GM19463 (cell line): ENCODE data around the gene SMPD2.
A peak's percentile ranks its signal among the peaks of the same experiment; 100 is the strongest.

Experiments
- ATAC-seq: cut with Tn5 transposase; IDR thresholded peaks from one replicate; pipeline ENCODE4 v1.9.1; 2021; ENCODE audit warnings: mild to moderate bottlenecking, moderate library complexity; ENCODE audit not compliant: unreplicated experiment

Gene SMPD2

DNA sequence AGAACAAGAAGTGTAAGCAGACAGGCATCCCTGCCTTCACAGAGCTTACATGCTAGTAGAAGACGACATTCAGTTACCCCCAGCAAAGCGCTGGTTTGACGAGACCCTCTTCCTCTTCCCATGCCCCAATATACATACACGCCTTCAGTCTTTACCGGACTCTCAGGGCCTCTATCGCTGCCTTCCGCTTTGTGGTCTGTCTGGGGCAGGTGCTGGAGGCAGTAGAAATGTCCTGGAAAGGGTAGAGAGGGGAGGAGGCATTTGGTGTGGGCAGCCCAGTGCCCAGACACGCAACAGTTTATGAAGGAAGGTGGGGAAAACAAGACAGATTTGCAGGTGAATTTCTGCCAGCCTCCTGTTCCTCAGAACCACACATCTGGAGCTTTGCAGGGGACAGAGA is 6.0 kb downstream of the SMPD2 start:
- ATAC-seq = no peak

DNA sequence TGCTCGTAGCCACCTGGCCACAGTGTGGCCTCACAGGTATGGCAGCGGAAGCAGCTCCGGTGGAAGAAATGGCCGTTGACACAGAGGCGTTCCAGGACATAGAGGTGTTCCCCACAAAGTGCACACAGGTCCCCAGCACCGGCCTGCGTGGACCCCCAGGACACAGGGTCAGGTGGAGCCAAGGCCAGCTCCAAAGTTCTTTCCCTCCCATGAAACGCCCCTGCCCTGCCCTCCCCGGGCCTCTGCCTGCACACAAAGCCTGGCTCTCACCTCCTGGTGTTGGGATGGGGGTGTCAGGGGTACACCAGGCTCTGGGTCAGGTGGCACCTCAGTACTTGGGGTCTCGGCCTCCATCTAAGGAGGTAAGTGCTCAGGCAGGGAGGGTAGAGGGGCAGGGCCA is 6.6 kb downstream of the SMPD2 start:
- ATAC-seq = no peak

DNA sequence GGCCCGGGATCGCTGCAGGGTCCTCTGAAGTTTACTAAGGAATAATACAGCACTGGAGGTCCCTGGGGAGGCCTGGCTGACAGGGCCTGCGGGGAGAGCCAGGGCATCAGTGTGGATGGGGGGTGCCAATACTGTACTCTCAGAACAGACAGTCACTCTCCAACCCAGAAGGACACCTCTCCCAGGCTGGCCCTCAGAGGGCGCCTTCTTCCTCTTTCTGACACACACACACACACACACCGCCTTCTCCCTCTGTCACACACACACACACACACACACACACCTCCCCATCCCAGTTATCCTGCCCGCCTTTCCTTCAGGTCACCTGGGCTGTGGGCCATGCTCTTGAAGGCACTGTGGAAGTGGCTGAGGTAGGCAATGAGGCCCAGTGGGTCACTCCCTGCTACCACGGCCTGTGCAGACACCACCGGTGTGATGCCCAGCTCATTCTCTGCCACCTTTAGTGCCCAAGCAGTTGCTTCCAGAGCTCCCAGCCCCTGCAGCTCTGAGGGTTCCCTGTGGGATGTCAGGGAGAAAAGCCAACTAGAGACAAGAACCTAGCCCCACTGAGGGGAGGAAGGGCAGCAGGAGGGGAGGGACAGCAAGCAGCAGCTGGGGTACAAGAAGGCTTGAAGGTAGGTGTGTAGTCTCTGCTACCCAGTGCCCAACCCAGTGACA is 7.5 kb downstream of the SMPD2 start:
- no peak for ATAC-seq

DNA sequence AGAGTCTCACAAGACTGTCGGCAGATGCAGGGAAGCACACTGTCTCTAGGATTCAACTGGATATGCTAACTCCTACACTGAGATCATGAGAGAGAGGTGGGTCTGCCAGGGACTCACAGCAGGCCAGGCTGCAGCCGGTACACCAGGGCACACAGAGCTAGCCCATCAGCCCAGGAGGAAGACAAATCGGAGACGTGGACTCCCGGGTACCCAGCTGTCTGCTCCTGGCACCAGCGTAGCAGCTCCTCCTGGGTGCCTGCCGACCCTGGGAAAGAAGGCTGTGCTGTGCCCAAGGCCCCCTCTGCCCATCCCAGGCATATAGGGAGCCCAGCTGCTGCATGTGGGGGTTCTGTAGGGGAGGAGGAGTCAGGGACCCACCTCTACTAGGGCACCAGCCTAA is 8.1 kb downstream of the SMPD2 start:
- ATAC-seq = no peak

DNA sequence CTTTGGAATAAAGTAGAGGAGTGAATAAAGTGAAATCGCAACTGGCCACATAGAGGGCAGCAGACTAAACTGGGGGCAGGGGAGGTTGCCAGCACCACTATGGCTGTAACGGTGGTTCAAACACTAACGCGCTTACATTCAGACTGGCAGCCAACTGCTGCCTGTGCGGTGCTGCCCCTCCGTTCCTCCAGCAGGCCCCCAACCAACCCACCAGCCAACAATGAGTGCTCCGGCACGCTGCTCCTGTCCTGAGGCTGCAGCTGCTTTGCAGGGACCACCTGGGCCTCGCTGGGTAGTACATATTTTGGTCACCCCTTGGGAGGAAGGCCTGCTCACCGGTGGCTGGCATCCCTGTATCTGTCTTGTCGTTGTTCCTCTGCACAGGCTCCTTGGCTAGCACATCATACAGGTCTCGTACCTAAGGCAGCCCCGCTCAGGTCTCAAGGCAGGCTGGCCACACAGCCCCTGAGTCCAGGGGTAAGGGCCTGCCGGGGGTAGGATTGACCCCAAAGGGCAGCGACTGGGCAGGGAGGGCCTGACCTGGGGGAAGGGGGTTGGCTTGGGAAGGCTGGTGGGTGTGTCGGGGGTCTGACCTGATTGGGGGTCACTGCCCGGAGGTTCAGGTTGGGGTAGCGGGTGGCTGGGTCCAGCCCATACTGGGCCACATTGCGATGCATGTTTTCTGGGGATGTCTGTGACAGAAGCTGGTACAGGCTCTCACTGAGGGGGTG is 8.7 kb downstream of the SMPD2 start:
- ATAC-seq = no peak

DNA sequence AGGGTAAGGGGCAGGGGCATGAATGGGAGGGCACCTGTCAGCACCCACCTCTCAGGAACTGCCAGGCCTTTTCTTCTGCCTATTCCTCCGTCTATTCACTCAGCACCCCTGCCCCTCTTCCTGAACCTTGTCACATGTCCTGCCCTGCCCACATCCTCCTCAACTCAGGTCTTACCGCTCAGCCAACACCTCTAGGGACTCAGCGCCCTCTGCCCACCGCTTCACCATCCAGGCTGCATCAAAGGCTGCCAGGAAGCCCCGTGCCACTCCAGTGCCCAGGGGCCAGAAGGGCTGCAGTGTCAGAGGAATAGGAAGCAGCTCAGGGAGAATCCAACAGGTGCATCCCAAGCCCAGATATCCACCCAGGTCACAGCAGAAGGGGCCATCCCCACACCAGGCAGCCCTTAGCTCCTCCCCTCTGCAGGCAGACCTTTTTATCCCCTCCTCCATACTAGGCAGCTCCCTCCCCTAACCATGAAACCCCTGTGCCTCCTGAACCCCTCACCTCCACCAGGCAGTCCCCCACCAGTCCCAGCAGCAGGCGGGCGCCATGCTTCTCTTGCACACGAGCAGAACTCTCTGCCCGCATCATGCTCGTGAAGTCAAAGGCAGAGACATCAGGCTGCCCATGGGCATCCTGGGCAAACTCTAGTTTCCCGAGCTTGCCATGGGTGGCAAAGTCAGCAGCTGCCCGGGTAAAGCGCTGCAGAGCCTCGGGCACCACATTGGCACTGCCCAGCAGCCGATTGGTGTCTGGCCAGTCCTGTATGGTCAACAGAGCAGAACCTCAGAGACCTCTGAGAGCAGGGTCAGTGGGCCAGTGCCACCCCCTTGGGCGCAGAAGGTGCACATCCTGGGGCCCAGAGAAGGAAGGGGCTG is 9.5 kb downstream of the SMPD2 start:
- no peak for ATAC-seq

DNA sequence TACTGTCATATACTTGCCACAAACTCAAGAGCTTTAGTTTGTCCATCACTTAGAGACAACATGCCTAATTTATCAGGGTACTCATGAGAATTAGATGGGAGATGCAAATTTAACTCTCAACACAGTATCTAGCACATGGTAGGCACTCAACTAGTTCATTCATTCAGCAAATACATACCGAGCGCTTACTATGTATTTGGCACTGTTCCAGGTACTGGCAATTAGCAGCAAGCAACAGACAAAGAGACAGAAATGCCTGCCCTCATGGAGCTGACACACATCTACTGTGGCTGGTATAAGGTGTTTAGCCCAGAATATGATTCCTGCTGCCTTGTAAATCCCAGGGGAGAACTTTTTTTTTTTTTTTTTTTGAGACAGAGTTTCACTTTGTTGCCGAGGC is 10.3 kb downstream of the SMPD2 start:
- ATAC-seq = no peak

DNA sequence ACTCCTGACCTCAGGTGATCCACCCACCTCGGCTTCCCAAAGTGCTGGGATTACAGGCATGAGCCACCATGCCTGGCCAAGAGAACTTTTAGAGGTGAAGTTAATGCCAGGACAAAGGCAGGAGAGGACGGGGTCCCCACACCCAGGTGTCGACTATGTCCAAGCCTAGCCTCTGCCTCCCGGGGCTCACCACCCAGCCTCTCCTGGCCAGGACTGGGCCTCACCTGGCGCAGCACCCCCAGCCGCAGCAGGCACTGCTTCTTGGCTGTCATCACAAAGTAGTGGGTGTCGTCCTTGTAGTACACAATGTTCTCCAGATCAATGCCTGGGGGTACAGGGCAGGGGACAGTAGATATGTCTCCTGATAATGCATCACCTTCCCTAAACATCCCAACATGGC is 10.9 kb downstream of the SMPD2 start:
- ATAC-seq = no peak

DNA sequence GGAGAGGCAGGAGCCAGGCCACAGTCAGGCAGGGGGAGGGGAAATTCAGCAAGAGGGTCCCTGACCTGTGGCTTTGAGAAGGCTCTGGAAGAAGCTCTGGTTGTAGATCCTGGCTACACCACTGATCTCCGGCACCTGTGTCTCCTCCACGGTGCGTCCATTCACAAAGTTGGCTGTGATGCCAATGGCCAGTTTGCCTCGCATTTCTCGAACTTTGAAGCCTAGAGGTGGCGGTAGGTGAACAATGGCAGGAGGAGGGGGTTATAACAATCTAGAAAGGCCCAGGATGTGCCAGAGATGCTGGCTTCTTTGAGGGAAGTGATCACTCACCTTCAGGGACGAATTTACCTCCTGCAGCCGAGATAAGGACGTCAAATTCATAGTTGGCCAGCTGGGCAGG is 11.7 kb downstream of the SMPD2 start:
- no peak for ATAC-seq

DNA sequence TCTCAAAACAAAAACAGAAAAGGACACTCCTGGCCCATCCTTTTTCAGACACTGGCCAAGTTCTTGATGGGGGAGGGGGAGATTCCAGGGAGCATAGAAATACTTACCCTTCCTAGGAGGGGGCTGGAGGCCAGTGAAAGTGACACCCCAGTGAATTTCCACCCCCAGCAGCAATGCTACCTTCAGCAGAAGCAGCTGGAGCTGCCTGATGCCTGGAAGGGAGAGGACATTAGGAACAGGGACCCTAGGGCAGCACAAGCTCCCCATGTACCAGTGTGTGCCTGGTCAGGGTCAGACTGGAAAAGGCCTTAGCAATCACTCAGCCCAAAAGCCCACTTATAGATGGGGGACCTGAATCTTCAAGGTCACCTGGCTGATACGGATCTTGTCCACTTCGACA is 12.6 kb downstream of the SMPD2 start:
- ATAC-seq = no peak

DNA sequence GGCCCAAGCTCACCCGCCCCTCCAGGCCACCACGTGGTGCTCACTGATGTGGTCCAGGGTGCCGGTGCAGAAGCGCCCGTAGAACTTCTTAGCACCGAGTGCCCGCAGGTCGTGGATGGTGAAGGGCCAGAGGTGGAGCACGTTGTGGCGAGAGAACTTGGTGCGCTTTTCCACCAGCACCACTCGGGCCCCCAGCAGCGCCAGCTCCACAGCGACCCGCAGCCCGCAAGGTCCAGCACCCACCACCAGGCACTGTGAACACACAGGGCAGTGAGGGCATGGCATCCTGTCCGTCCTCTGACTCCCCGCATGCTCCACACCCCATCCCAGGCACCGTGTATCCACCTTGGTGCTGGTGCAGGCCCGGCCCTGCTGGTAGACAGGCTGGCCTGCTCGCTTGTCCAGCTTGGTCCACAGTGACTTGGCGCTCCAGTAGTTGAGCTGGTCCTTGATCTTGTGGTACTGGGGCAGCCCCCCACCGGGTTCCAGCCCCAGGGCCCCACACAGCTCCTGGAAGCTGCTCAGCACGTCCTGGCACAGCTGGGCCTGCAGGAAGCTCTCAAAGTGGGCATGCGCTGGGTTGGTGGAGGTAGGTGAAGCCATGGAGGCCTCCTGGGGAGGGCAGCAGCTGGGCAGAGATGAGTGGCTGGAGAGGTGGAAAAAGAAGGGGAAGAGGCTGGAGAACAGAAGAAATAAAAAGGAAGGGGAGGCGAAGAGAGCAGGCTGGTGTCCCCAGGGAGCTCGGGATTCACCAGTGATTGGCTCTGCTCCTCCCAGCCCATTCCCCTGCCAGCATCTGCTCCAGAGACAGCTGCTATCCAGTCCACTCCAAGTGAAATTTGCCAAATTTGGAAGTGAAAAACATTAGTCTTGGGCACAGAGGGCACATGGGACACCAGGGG is 13.3 kb downstream of the SMPD2 start:
- no peak for ATAC-seq

DNA sequence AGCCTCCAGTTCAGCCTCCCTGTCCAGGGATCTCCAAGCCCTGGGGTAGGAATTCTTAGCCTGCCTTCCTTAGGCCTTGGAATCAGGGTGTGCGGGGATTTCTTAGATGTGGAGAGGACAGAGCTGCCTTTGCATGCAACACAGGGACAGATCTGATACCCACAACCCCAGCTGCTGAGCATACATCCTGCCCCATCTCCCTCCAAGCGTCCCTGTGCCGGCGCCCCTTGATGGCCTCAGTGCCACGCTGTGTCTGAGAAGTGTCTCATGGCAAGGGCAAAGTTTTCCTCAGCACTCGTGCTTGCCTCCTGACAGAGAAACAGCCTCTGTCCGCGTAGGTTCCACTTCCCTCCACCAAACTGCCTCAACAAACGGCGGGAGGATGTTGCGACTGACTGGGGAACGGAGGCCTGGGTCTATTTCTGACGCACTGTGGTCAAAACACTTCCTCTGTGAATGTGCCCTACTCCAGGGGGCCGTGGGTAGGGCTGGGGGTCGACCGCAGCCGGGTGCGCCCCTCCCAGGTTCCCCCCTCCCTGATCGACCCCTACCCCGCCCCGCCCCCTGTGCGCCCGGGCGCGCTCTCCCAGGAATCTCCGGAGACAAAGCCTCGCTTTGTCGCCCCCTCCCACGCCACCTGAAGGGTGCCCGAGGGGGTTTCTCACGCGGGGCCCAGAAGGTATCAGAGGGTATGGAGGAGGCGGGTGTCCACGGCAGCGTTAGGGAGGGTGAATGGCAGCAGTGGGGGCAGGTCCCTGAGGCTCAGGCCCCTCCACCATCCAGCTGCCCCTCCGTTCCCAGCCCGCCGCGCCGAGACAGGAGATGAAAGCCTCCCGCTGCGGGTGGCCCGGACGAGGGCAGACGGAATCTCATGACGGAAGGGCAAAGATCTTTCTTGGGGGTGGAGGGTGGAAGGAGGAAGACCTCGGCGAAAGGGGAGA is 14.2 kb downstream of the SMPD2 start:
- peak; percentile 25 for ATAC-seq

DNA sequence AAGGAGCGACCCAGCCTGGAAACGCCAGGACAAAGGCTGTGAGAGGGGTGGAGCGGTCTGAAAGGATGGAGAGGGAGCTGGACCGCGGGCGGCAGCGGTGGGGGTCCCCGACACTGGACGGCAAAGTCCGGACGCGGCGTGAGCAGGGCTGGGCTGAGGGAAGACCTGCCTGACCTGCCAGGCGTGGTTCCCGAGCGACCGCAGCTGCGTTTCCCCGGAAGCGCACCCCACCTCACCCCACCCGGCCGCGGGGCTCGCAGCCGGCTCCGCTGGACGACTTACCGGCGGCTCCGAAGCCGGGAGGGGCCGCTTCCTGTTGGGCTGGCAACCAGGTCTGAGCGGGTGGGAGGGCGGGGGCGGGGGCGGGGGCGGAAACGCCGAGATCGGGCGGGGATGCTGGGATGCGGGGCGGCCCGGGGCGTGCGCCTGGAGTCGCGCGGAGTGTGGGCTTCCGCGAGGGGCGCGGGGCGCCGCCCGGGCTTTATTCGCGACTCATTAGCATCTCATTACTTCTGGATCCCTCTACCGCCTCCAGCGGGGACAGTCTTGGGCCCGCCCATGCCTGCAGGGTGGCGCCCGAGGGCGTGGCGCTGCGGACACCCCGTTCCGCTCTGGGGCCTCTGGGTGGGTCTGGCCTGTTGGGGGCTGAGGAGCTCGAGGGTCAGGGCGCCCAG is 15.1 kb downstream of the SMPD2 start, which contains the start of gene MICAL1:
Gene MICAL1 (minus strand): TSS at position 336 of the 674 bp plus-strand sequence. CDS start 1,576 bp downstream, outside the sequence.
- ATAC-seq = peak; percentile 57

DNA sequence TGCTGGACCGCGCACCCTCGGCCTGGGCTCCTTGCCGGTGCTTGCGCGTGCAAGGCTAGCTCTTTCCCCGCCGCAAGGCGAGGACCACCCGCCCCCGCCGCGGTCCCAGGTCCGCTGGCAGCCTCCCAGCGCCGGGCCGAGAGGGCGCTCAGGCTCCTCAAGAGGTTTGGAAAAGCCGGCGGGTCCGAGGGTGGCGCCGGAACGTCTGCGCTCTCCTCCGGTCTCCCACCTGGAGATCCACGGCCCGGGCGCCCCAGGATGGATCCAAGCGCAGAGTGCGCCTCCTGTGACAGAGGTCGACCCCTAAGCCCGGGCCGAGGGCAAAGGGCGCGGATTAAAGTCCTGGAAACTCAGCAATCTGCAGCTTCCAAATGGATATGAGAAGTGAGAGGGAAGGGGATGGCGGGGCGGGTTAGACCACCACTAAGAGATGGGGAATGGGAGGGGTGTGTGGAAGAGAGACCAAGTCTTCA is 15.6 kb downstream of the SMPD2 start:
- peak; percentile 7 for ATAC-seq

DNA sequence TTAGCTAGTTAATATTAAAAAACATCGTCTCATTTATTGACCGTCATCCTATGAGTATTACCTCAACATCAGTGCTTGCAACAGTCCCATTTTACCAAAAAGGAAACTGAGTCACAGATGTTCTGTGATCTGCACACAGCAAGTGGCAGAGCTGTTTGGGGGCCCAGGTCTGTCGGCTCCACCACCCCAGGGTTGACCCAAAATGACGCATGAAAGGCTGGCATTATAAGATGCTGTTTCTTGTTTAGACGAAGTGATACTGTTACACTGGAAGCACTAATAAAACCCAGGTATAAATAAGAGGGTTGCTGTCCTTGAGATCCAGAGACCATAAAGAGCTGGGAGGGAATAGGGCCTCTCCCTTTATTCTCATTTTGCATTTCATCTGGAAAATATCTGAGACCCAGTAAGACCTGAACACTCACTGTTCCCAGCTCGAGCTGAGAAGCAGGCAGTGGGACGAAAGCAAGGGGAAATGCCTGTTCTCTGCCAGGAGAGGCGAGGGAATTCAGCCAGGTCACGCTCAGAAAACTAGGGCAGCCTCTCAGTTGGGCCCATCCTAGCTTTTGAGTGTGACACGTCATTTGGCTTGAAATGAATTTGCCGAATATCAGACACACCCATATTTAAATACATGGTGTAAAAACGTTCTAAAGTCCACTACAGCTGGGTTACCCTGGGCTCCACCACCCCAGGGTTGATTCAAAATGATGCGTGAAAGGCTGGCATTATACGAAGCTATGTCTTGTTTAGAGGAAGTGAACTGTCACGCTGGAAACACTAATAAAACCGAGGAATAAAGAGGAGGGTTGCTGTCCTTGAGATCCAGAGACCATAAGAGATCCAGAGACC is 16.4 kb downstream of the SMPD2 start:
- no peak for ATAC-seq

DNA sequence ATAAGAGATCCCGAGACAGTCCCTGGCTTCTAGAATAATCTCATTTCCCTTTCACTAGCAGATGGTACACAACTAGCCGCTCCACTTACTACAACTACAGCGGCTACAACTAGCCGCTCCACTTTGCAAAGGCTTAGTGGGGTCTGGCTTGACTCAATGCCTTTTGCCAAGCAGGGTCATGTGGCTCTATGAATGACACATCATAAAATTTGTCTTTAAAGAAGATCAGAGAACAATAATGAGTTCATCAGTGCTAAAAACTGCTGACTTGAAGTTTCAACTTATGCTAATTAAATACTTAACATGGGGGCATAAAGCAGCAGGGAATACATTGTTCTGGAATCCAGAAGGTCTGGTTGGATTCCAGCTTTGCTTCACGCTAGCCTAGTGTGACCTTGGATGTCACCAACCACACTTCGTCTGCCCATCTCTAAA is 17.1 kb downstream of the SMPD2 start:
- no peak for ATAC-seq

DNA sequence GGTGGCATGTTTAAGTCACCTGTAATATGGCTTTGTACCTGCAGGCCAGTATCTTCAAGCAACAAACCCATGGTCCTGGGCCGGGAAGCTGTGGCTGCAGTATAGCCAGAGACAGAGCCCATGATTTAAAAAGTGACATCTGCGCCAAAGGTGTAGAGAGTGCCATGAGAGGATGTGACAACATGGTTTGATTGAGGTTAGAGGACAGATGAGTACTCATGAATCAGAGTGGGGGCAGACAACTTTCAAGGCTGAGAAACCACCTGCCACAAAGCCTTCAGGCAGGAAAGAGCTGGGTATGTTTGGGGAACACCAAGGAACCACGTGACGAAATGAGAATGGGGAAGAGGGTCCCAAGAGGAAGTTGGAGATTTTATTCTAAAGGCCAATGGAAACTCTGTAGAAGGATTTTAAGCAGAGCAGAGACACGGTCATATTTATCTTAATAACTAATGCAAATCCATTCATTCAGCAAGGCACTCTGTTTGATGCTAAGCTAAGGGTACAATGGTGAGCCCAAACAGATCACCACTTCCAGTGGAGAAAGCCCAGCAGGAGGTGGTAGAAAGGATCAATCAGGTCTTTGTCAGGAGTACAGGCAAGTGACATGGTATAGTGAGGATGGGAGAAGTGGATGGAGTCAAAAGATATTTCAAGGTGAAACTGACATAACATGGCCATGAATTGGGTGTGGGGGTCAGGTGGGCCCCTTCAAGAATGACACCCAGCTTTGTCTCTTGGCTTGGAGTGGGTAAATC is 18.4 kb downstream of the SMPD2 start:
- peak; percentile 25 for ATAC-seq
